GM23248 (cell line): ENCODE results near the gene TNK1.

Source experiments
- EZH2 ChIP-seq: fragments of 200-600 bp; sonication (generic); IDR thresholded peaks from 2 replicates; pipeline ENCODE4 v1.6.1; 2018; ENCODE audit warnings: antibody characterized with exemption, mild to moderate bottlenecking; ENCODE audit not compliant: insufficient read depth, poor library complexity, severe bottlenecking
- EZH2phosphoT487 ChIP-seq: fragments of 200-600 bp; sonication (generic); IDR thresholded peaks from 2 replicates; pipeline ENCODE4 v1.6.1; 2018; ENCODE audit warnings: antibody characterized with exemption, moderate library complexity, mild to moderate bottlenecking, low read depth; ENCODE audit not compliant: insufficient read depth

DNA sequence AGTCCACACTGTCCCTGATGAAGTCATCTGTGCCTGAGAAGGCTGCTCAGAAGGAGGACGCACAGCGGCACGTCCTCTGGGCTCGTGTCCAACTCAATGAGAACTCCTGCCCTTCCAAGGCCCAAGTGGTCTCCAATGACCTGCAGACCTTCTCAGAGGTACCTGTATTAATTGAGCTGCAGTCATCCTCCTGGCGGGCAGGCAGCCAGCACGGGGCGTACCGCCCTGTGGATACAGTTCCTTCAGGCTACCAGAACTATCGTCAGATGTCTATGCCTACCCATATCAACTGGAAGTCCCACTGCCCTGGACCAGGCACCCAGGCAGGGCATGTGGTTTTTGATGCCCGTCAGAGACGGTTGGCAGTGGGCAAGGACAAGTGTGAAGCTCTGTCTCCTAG is 51.4 kb downstream of the TNK1 start:
- TF ChIP-seq EZH2 (no peak), EZH2phosphoT487 (no peak)
